Skeletal muscle tissue (tissue), 4 donors: ENCODE measurements around the gene PICALM. TPM values are rescaled to one million over a fixed set of nuclear protein-coding genes. Genes with fewer than 3 reads are reported as not detected.
A peak's percentile ranks its signal among the peaks of the same experiment; 100 is the strongest.

Experiments used
- H3K27ac ChIP-seq: one replicate; pipeline ENCODE4 v1.7.0; 2013; ENCODE audit warnings: mild to moderate bottlenecking, low read depth, low read length, inconsistent platforms
- H3K27me3 ChIP-seq, 3 donors: one replicate each; pipeline ENCODE4 v1.7.0; 2013; ENCODE audit warnings: low read length in 3 of 3; ENCODE audit not compliant: control insufficient read depth in 3 of 3, insufficient read depth in 3 of 3
- H3K36me3 ChIP-seq, 3 donors: one replicate each; pipeline ENCODE4 v1.7.0; 2013; ENCODE audit warnings: low read length in 3 of 3; ENCODE audit not compliant: control insufficient read depth in 3 of 3, insufficient read depth in 3 of 3
- H3K4me1 ChIP-seq, 3 donors: one replicate each; pipeline ENCODE4 v1.7.0; 2013; ENCODE audit warnings: low read length in 3 of 3, mild to moderate bottlenecking in 3 of 3; ENCODE audit not compliant: control insufficient read depth in 3 of 3, insufficient read depth in 3 of 3
- H3K4me3 ChIP-seq, 3 donors: one replicate each; pipeline ENCODE4 v1.7.0; 2013; ENCODE audit warnings: low read length in 3 of 3
- H3K9ac ChIP-seq, 3 donors: one replicate each; pipeline ENCODE4 v1.7.0; 2013; ENCODE audit warnings: low read length in 3 of 3, mild to moderate bottlenecking in 3 of 3, moderate library complexity in 2 of 3, low read depth in 1 of 3
- H3K9me3 ChIP-seq, 3 donors: one replicate each; pipeline ENCODE4 v1.7.0; 2013; ENCODE audit warnings: low read length in 3 of 3; ENCODE audit not compliant: control insufficient read depth in 3 of 3
- total RNA-seq: library from RNA; depleted of rRNA; stranded (reverse); fragments of >200 nt; gene quantifications from one replicate; pipeline ENCODE4 v1.2.3, GENCODE V29; 2014
- donor health status: Osteomylitis.

The PICALM gene
- total RNA-seq, 1 donor from 2014 or later: 707 TPM

DNA sequence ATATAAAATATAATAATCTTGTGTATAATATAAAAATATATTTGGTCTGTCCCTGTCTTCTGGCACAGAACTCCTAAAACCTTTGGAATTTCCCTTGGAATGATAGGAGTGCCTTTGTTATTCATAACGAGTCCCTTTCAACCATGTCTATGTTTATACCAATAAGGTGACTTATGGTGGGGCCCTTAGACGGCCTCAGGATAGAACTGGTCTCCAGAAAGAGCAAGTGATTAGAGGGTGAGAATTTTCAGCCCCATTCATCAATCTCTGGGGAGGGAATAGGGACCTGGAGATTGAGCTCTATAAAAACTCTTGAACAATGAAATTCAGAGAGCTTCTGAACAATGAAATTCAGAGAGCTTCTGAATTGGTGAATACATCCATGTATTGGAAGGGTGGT, 18.4 kb upstream of the PICALM start:
- no peaks in the 10 kb centered on the region for H3K27me3 ChIP-seq
- H3K4me1 ChIP-seq: peaks cover 0 to 4% (median 3%) of the 10 kb centered on the region in 3 donors
- no peak overlapping the region for H3K9ac ChIP-seq
- no peak overlapping the region for H3K27ac ChIP-seq
- no peaks in the 10 kb centered on the region for H3K9me3 ChIP-seq
- H3K4me3 ChIP-seq: no peak overlapping the region
- H3K36me3 ChIP-seq: no peaks in the 10 kb centered on the region

- H3K4me1 ChIP-seq: no peaks in the 10 kb centered on the region
- no peak overlapping the region for H3K9ac ChIP-seq
Observed at GRCh38 chr11:86081455-86081854, 12.6 kb upstream of the PICALM start.

GRCh38 chr11:86079421-86079820, 10.5 kb upstream of the PICALM start:
- H3K27ac ChIP-seq: no peak overlapping the region
- no peak overlapping the region for H3K9ac ChIP-seq
- H3K9me3 ChIP-seq: no peaks in the 10 kb centered on the region
- H3K4me3 ChIP-seq: no peak overlapping the region
- H3K36me3 ChIP-seq: no peaks in the 10 kb centered on the region
- no peaks in the 10 kb centered on the region for H3K27me3 ChIP-seq
- no peaks in the 10 kb centered on the region for H3K4me1 ChIP-seq

More at GRCh38 chr11:86081455-86081854, 12.6 kb upstream of the PICALM start:
- no peaks in the 10 kb centered on the region for H3K27me3 ChIP-seq
- H3K27ac ChIP-seq: no peak overlapping the region
- no peak overlapping the region for H3K4me3 ChIP-seq
- H3K9me3 ChIP-seq: no peaks in the 10 kb centered on the region
- no peaks in the 10 kb centered on the region for H3K36me3 ChIP-seq

DNA sequence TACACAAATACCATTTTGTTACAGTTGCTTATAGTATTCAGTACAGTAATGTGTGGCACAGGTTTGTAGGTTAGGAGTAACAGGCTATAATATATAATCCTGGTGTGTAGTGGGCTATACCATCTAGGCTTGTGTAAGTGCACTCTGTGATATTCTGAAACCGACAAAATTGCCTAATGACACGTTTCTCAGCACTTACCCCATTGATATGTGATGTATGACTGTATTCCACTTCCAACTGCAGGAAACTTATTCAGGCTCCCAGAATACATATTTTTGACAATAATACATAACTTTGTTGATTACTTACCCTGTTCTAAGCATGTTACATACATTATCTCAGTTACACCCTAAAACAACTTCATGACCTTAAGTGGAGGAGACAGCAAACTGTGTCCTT, 5.1 kb upstream of the PICALM start:
- no peak overlapping the region for H3K9ac ChIP-seq
- no peaks in the 10 kb centered on the region for H3K27me3 ChIP-seq
- no peak overlapping the region for H3K4me3 ChIP-seq
- peaks cover 6 to 20% (median 9%) of the 10 kb centered on the region in 3 donors for H3K4me1 ChIP-seq
- no peak overlapping the region for H3K27ac ChIP-seq
- no peaks in the 10 kb centered on the region for H3K9me3 ChIP-seq
- no peaks in the 10 kb centered on the region for H3K36me3 ChIP-seq

DNA sequence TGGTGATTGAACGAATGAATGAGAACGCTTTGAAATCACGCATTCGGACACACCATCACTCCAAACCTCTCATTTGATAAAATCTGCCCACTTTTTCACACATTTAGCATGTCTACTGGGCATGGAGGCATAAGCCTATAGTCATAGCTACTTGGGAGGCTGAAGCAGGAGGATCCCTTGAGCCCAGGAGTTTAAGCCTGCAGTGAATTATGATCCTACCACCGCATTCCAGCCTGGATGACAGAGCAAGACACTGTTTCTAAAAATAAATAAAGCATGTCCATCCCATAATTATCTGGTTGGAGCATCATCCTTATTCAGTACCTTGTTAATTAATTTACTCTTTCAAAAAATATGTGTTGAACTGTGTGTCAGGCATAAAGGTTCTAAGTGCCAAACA, 3.3 kb upstream of the PICALM start:
- Histone ChIP-seq H3K9me3 (no peaks in the 10 kb centered on the region), H3K27ac (no peak overlapping the region), H3K27me3 (no peaks in the 10 kb centered on the region), H3K36me3 (no peaks in the 10 kb centered on the region), H3K9ac (no peak overlapping the region), H3K4me1 (peaks cover 6 to 29% (median 9%) of the 10 kb centered on the region in 3 donors), H3K4me3 (no peak overlapping the region)

- Histone ChIP-seq H3K36me3 (no peaks in the 10 kb centered on the region), H3K9ac (peak overlapping the region in 1 of 3 donors; percentile 90), H3K4me1 (peaks cover 9 to 29% (median 19%) of the 10 kb centered on the region in 3 donors), H3K27me3 (no peaks in the 10 kb centered on the region), H3K27ac (peak overlapping the region; percentile 99), H3K4me3 (peak overlapping the region; percentile 35 to 73 (median 71)), H3K9me3 (no peaks in the 10 kb centered on the region)
Observed at GRCh38 chr11:86070142-86071056, 1.5 kb upstream of the PICALM start.

DNA sequence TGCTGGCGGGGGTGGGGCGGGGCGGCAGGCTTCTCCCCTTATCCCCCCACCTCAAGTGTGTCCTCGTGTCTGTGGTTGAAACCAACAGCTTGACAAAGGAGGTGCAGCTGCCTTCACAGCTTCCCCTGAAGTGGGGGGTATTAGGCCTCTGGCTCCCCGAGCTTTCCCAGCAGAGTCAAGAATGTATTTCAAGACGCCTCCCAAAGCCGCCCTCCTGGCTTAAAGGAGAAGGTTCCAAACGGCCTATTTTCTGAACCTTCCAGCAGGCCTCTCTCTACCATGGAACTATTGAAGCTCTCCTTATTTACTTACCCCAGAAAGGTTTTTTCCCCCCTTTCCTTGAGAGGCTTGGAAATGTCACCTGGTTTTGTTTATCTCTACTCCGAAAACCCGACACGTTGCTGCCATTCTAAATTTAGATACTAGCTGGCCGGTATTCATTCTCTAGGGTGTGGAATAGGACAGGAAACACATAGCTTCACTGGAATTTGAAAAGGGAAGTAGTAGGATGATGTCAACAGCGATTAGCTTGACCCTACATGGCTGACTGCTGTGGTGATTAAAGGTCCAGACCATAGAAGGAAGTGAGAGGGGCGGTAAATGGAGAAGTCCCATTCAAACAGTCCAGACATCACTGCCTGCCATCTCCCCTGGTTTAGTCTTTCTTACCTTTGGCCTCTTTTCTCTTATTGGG, 671 bp upstream of the PICALM start:
- Histone ChIP-seq H3K27ac (peak overlapping the region; percentile 99), H3K36me3 (no peaks in the 10 kb centered on the region), H3K9me3 (no peaks in the 10 kb centered on the region), H3K4me1 (peaks cover 13 to 32% (median 23%) of the 10 kb centered on the region in 3 donors), H3K9ac (peak overlapping the region; percentile 80 to 90 (median 90)), H3K4me3 (peak overlapping the region; percentile 71 to 73 (median 71)), H3K27me3 (no peaks in the 10 kb centered on the region)

DNA sequence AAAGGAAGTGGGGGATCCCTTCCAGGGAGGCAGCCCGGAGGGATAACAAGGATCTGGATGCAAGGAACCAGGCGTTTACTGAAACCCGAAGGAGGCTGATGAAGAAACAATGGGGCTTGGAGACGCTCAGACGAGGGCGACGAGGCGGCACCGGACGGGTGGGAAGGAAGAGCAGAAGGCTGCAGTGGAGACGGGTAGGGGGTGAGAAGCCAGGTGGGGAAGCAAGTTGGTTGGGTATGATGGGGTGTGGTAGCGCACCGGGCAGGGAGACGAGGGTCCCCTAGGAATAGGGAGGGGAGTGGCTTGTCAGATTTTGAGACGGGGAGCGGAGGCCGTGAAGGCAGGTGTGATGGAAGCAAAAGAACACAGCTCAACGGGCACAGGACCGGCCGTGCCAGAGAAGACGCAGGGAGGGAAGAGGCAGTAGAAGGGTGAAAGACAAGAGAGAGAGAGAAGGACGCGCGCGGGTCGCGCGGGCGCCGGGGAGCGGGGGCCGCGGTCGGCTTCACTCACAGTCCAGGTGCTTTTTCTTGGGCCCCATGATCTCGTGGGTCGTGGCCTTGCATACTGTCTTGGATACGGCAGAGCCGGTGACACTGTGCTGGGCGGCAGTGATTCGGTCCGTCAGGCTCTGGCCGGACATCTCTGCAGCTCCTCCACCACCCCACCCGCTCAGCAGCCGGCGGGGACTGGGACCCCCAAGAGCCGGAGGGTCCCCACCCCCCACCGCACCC, 579 bp downstream of the PICALM start:
- peak overlapping the region; percentile 88 to 94 (median 92) for H3K9ac ChIP-seq
- no peaks in the 10 kb centered on the region for H3K27me3 ChIP-seq
- H3K4me3 ChIP-seq: peak overlapping the region; percentile 94 to 95 (median 94)
- no peaks in the 10 kb centered on the region for H3K36me3 ChIP-seq
- H3K9me3 ChIP-seq: no peaks in the 10 kb centered on the region
- peak overlapping the region; percentile 99 for H3K27ac ChIP-seq
- peaks cover 13 to 40% (median 33%) of the 10 kb centered on the region in 3 donors for H3K4me1 ChIP-seq

DNA sequence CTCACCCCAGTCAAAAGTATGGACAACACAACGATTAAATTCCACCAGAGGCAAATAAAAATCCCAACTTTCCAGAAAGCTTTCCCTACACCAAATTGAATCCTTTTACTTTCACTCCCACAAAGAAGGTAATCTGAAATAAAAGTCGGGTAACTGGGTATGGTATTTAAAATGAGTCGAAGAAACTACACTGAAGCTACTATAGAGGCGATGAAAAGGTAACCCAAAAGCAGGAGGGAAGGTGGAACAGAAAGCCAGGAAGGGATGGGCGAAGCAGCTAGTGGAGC, 1.1 kb downstream of the PICALM start:
- Histone ChIP-seq H3K9ac (peak overlapping the region; percentile 88 to 94 (median 92)), H3K4me1 (peaks cover 13 to 40% (median 36%) of the 10 kb centered on the region in 3 donors), H3K4me3 (peak overlapping the region; percentile 94 to 95 (median 94)), H3K36me3 (no peaks in the 10 kb centered on the region), H3K27ac (peak overlapping the region; percentile 99), H3K27me3 (no peaks in the 10 kb centered on the region), H3K9me3 (no peaks in the 10 kb centered on the region)
